SU-DHL-6 (cell line): Measurements from ENCODE around the gene SLC11A1.

Experiments used
- H2AFZ ChIP-seq: fragments of 200-600 bp; sonication (generic); 2 replicates; pipeline ENCODE4 v1.6.1; 2014; ENCODE audit warnings: low read depth, mild to moderate bottlenecking, moderate library complexity, mixed read lengths, antibody characterized with exemption, low read length; ENCODE audit not compliant: severe bottlenecking
- H3F3A ChIP-seq: fragments of 200-600 bp; shearing (Covaris generic); 2 replicates; pipeline ENCODE4 v1.6.0; 2016; ENCODE audit warnings: antibody characterized with exemption, mild to moderate bottlenecking; ENCODE audit not compliant: insufficient read depth
- H3K27ac ChIP-seq: fragments of 200-600 bp; sonication (generic); 2 replicates; pipeline ENCODE4 v1.5.1; 2016; ENCODE audit warnings: low read depth, mild to moderate bottlenecking, low read length, moderate library complexity, mixed read lengths
- H3K27me3 ChIP-seq: fragments of 200-600 bp; sonication (generic), shearing (Covaris generic); 2 replicates; pipeline ENCODE4 v1.6.0; 2014; ENCODE audit warnings: mild to moderate bottlenecking, low read length
- H3K36me3 ChIP-seq: fragments of 200-600 bp; sonication (generic); 2 replicates; pipeline ENCODE4 v1.6.1; 2014; ENCODE audit warnings: mild to moderate bottlenecking, low read length, mixed read lengths
- H3K4me2 ChIP-seq: fragments of 300-600, 200-600 bp; shearing (Covaris generic), sonication (generic); 2 replicates; pipeline ENCODE4 v1.6.0; 2014; ENCODE audit warnings: low read length, low read depth, mild to moderate bottlenecking; ENCODE audit not compliant: poor library complexity, severe bottlenecking
- H3K4me3 ChIP-seq: fragments of 200-600 bp; sonication (generic); 2 replicates; pipeline ENCODE4 v1.5.1; 2014; ENCODE audit warnings: antibody characterized with exemption, low read length, mild to moderate bottlenecking, mixed read lengths; ENCODE audit not compliant: insufficient read depth, poor library complexity, severe bottlenecking
- H3K79me2 ChIP-seq: fragments of 200-600 bp; sonication (generic); 2 replicates; pipeline ENCODE4 v1.6.1; 2014; ENCODE audit warnings: mild to moderate bottlenecking, low read length, moderate library complexity; ENCODE audit not compliant: insufficient read depth
- H3K9ac ChIP-seq: fragments of 200-600 bp; sonication (generic); 2 replicates; pipeline ENCODE4 v1.7.0; 2014; ENCODE audit warnings: mild to moderate bottlenecking, low read length
- H3K9me2 ChIP-seq: fragments of 200-600 bp; sonication (generic); replicated peaks from 2 replicates; pipeline ENCODE4 v1.6.1; 2014; ENCODE audit warnings: low read length; ENCODE audit not compliant: insufficient read depth
- H3K9me3 ChIP-seq: fragments of 200-600 bp; sonication (generic); 2 replicates; pipeline ENCODE4 v1.6.1; 2014; ENCODE audit warnings: low read length, mixed read lengths; ENCODE audit not compliant: insufficient read depth
- H4K20me1 ChIP-seq: fragments of 200-600 bp; sonication (generic); 2 replicates; pipeline ENCODE4 v1.6.1; 2014; ENCODE audit warnings: low read depth, mild to moderate bottlenecking, antibody characterized with exemption, low read length, moderate library complexity, mixed read lengths
- CTCF ChIP-seq: fragments of 200-600 bp; sonication (generic); IDR thresholded peaks from one replicate; pipeline ENCODE4 v1.5.1; 2017; ENCODE audit warnings: antibody characterized with exemption, mild to moderate bottlenecking, low read length, moderate library complexity; ENCODE audit not compliant: insufficient read depth, poor library complexity, severe bottlenecking
- EZH2phosphoT487 ChIP-seq: fragments of 200-600 bp; sonication (generic), shearing (Covaris generic); conservative IDR thresholded peaks from 2 replicates; pipeline ENCODE4 v1.6.1; 2018; ENCODE audit warnings: mild to moderate bottlenecking, antibody characterized with exemption, low read length, moderate library complexity, mixed read lengths

SLC11A1 gene

GRCh38 chr2:218382785-218383184 is 712 bp downstream of the SLC11A1 start:
- no peak overlapping the region for H2AFZ ChIP-seq
- TF ChIP-seq EZH2phosphoT487 (no peak), CTCF (no peak)
- H3K9ac ChIP-seq, result no peak overlapping the region
- H3F3A ChIP-seq, result no peaks in the 10 kb centered on the region
- H3K79me2 ChIP-seq, result no peaks in the 10 kb centered on the region
- H3K9me2 ChIP-seq, result no peaks in the 10 kb centered on the region
- no peaks in the 10 kb centered on the region for H3K9me3 ChIP-seq
- H3K4me2 ChIP-seq, result no peak overlapping the region
- H3K36me3 ChIP-seq, result no peaks in the 10 kb centered on the region
- H4K20me1 ChIP-seq, result no peaks in the 10 kb centered on the region
- H3K27ac ChIP-seq, result no peak overlapping the region
- H3K27me3 ChIP-seq, result no peaks in the 10 kb centered on the region
- no peak overlapping the region for H3K4me3 ChIP-seq

- Histone ChIP-seq H3K4me2 (no peak overlapping the region), H3K9ac (no peak overlapping the region), H3K79me2 (no peaks in the 10 kb centered on the region), H3K27me3 (no peaks in the 10 kb centered on the region), H4K20me1 (no peaks in the 10 kb centered on the region), H3K9me3 (no peaks in the 10 kb centered on the region), H3K36me3 (no peaks in the 10 kb centered on the region), H3K9me2 (no peaks in the 10 kb centered on the region), H3K27ac (no peak overlapping the region), H2AFZ (no peak overlapping the region), H3F3A (no peaks in the 10 kb centered on the region), H3K4me3 (no peak overlapping the region)
- TF ChIP-seq CTCF (no peak), EZH2phosphoT487 (no peak)
These were observed 1.9 kb downstream of the SLC11A1 start for GRCh38 chr2:218383892-218384519.

DNA sequence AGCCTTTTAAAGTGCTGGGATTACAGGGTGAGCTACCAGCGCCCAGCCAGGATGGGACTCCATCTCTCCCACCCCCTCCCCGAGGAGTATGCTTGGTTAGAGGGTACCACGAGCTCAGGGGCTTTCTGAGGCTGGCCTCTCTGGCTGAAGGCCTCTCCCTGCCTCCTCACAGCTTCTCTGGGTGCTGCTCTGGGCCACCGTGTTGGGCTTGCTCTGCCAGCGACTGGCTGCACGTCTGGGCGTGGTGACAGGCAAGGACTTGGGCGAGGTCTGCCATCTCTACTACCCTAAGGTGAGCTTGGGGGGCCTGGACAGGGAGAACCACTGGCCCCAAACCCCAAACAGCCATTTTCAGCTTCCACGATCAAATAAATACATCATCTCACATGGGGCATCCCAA is 2.9 kb downstream of the SLC11A1 start:
- Histone ChIP-seq H3K79me2 (no peaks in the 10 kb centered on the region), H3K4me3 (no peak overlapping the region), H3K27ac (no peak overlapping the region), H3K9me3 (no peaks in the 10 kb centered on the region), H3K9me2 (no peaks in the 10 kb centered on the region), H3K9ac (no peak overlapping the region), H2AFZ (no peak overlapping the region), H3K36me3 (no peaks in the 10 kb centered on the region), H3K4me2 (no peak overlapping the region), H4K20me1 (no peaks in the 10 kb centered on the region), H3K27me3 (no peaks in the 10 kb centered on the region), H3F3A (no peaks in the 10 kb centered on the region)
- TF ChIP-seq CTCF (no peak), EZH2phosphoT487 (no peak)
